Duodenal mucosa (tissue), 2 donors: Measurements from ENCODE around the gene SPRR5.

Experiments used
- H3K27ac ChIP-seq: one replicate; pipeline ENCODE4 v1.7.0; 2013; ENCODE audit warnings: low read depth, low read length
- H3K27me3 ChIP-seq, 2 donors: one replicate each; pipeline ENCODE4 v1.7.0; 2013; ENCODE audit warnings: low read length in 2 of 2, control low read depth in 1 of 2; ENCODE audit not compliant: insufficient read depth in 2 of 2, control insufficient read depth in 1 of 2
- H3K36me3 ChIP-seq, 2 donors: one replicate each; pipeline ENCODE4 v1.7.0; 2013; ENCODE audit warnings: low read length in 2 of 2, control low read depth in 1 of 2; ENCODE audit not compliant: insufficient read depth in 2 of 2, control insufficient read depth in 1 of 2
- H3K4me1 ChIP-seq, 2 donors: one replicate each; pipeline ENCODE4 v1.7.0; 2013; ENCODE audit warnings: low read length in 2 of 2, control low read depth in 1 of 2; ENCODE audit not compliant: insufficient read depth in 2 of 2, control insufficient read depth in 1 of 2
- H3K4me3 ChIP-seq, 2 donors: one replicate each; pipeline ENCODE4 v1.7.0; 2013; ENCODE audit warnings: low read length in 2 of 2, low read depth in 1 of 2
- H3K9ac ChIP-seq, 2 donors: one replicate each; pipeline ENCODE4 v1.7.0; 2013; ENCODE audit warnings: low read length in 2 of 2, low read depth in 1 of 2
- H3K9me3 ChIP-seq, 2 donors: one replicate each; pipeline ENCODE4 v1.7.0; 2013; ENCODE audit warnings: low read length in 2 of 2, control low read depth in 1 of 2; ENCODE audit not compliant: control insufficient read depth in 1 of 2

The SPRR5 gene

GRCh38 chr1:152941037-152941711 is 5.8 kb upstream of the SPRR5 start:
- Histone ChIP-seq H3K36me3 (no peaks in the 10 kb centered on the region), H3K27me3 (no peaks in the 10 kb centered on the region), H3K27ac (no peak overlapping the region), H3K4me1 (no peaks in the 10 kb centered on the region), H3K4me3 (no peak overlapping the region), H3K9me3 (no peaks in the 10 kb centered on the region), H3K9ac (no peak overlapping the region)

DNA sequence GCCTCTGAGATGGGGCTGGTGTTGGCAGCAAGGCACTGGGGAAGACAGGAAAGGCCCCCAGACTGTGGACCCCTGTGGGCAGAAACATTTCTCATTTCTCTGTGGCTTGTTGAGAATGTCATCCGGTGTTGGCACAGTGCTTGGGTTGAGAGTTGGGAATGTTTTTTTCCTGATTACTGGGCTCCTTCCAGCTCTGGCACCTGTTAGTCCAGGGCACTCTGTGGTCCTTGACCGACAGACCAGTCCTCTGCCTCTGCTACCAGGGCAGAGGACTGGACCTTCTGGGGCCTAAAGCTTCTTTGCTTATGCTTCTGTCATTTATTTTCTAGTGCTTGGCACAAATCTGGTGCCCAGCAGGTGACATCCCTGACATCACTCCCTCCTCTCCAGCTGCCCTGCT is 4.8 kb upstream of the SPRR5 start:
- H3K4me3 ChIP-seq = no peak overlapping the region
- H3K27me3 ChIP-seq = peaks cover 0 to 3% of the 10 kb centered on the region in 2 donors
- H3K36me3 ChIP-seq = no peaks in the 10 kb centered on the region
- no peaks in the 10 kb centered on the region for H3K9me3 ChIP-seq
- no peaks in the 10 kb centered on the region for H3K4me1 ChIP-seq
- no peak overlapping the region for H3K27ac ChIP-seq
- no peak overlapping the region for H3K9ac ChIP-seq

DNA sequence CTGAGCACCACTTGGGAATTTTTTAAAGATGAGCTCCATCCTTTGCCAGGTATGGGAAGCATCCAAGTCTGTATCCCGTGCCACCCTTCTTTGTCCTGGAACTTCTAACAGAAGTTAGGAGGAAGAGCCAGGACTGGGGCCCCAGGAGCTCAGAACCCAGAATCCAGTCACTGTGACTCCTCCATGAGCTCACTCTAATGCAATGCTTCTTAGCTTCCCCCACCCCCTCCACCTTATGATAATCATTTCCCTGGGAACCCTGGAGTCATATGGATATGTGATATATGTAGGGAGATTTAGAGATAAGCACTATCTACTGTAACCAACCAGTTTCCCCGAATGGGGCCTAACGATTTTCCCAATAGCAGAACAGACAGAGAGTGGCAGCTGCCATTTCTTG is 758 bp upstream of the SPRR5 start:
- no peaks in the 10 kb centered on the region for H3K9me3 ChIP-seq
- H3K27me3 ChIP-seq = peaks cover 3 to 4% of the 10 kb centered on the region in 2 donors
- H3K27ac ChIP-seq = no peak overlapping the region
- H3K9ac ChIP-seq = no peak overlapping the region
- H3K36me3 ChIP-seq = no peaks in the 10 kb centered on the region
- H3K4me3 ChIP-seq = no peak overlapping the region
- H3K4me1 ChIP-seq = no peaks in the 10 kb centered on the region

- Histone ChIP-seq H3K4me3 (no peak overlapping the region), H3K9ac (no peak overlapping the region), H3K4me1 (no peaks in the 10 kb centered on the region), H3K27ac (no peak overlapping the region), H3K36me3 (no peaks in the 10 kb centered on the region), H3K27me3 (peaks cover 3 to 4% of the 10 kb centered on the region in 2 donors), H3K9me3 (no peaks in the 10 kb centered on the region)
Observed at GRCh38 chr1:152951711-152952110, 4.7 kb downstream of the SPRR5 start.

DNA sequence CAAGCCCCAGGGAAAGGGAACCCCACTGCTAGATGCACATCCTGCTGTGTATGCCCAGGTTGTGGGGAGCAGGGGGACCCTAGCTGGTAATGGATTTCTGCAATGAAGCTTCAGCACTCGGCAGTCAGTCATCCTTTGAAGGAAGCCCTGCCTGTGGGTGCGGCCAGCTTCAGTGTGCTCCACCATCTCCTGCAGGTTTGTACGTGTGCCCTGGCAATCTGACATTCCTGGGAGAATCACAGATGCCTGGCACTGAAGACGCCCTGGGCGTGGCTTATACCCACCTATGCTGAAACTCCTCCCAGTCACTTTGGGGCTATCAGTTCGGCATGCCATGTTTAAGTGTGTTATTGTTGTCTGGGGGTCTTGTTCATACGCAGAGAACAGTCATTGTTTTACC is 6.8 kb downstream of the SPRR5 start:
- Histone ChIP-seq H3K4me1 (no peaks in the 10 kb centered on the region), H3K36me3 (no peaks in the 10 kb centered on the region), H3K4me3 (no peak overlapping the region), H3K9ac (no peak overlapping the region), H3K27me3 (peaks cover 0 to 3% of the 10 kb centered on the region in 2 donors), H3K9me3 (no peaks in the 10 kb centered on the region), H3K27ac (no peak overlapping the region)

GRCh38 chr1:152954436-152954835 is 7.4 kb downstream of the SPRR5 start:
- H3K4me3 ChIP-seq = no peak overlapping the region
- H3K27ac ChIP-seq = no peak overlapping the region

DNA sequence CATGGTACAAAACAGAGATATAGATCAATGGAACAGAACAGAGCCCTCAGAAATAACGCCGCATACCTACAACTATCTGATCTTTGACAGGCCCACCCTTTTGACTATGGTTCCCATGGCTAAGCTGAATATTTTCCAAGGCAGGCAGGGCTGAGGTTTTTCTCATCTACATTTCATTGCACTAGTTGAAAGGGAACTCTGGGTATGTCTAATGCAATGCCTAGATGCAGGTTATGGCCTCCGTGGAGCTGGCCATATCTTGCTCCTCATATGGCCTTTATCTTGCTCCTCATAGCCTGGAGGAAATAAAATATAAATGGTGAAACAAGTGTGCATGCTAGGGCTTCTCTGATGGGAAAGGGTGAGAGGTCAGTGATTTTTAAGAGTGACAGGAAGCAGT is 10.6 kb downstream of the SPRR5 start:
- Histone ChIP-seq H3K9me3 (no peaks in the 10 kb centered on the region), H3K27ac (no peak overlapping the region), H3K4me1 (no peaks in the 10 kb centered on the region), H3K36me3 (no peaks in the 10 kb centered on the region), H3K4me3 (no peak overlapping the region), H3K27me3 (peaks cover 0 to 6% of the 10 kb centered on the region in 2 donors), H3K9ac (no peak overlapping the region)

More at GRCh38 chr1:152954436-152954835, 7.4 kb downstream of the SPRR5 start:
- Histone ChIP-seq H3K9ac (no peak overlapping the region), H3K4me1 (no peaks in the 10 kb centered on the region), H3K9me3 (no peaks in the 10 kb centered on the region), H3K27me3 (peaks cover 0 to 5% of the 10 kb centered on the region in 2 donors), H3K36me3 (no peaks in the 10 kb centered on the region)

DNA sequence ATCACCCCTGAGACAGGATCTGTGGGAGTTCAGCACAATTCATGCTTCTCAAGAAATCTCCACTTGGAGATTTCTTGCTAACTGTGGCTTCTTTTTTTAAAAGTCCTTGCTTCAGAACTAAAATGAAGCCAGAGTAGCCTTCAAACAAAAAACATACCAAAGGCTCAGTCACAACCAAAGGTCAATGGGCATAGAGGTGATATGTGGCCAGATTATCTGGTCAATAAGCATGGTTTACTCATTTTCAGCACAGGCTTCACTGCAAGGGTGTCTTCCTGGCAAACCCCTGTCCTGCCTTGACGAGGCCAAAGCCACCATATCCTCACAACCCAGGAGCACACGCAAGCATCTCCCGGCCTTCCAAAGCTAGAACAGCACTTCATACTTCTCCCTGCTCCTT is 12.3 kb downstream of the SPRR5 start:
- Histone ChIP-seq H3K9me3 (no peaks in the 10 kb centered on the region), H3K36me3 (no peaks in the 10 kb centered on the region), H3K4me1 (no peaks in the 10 kb centered on the region), H3K4me3 (no peak overlapping the region), H3K27ac (no peak overlapping the region), H3K27me3 (peaks cover 0 to 6% of the 10 kb centered on the region in 2 donors), H3K9ac (no peak overlapping the region)

DNA sequence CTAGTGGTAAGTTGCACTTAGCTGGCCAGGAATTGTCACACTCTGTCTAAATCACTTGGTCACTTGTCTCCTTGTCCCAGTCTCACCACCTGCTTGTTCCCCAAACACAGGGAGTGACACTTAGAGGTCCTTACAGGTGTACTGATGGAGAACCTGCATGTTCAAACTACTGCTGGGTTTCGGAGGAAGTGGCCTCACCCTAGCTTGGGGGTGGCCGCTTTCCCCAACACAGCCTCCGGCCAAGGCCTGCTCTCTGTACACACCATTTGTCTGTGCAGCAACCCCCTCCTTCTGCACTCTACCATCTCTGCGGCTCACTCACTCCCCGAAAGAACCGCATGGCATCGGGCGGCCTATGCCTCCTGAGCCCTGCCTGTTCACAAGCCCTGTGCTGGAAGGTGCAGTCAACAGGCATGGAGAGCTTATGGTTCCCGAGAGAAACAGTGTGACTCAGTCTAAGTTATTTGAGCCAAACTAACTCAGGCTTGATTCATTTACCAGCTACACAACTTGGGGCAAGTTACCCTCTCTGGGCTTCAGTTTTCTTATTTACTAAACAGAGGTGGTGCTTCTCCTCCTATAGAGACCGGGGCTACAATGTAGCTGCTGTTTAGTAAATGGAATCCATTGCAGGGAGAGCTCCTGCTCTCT is 12.9 kb downstream of the SPRR5 start:
- no peak overlapping the region for H3K27ac ChIP-seq
- no peak overlapping the region for H3K9ac ChIP-seq
- H3K4me1 ChIP-seq = no peaks in the 10 kb centered on the region
- H3K4me3 ChIP-seq = no peak overlapping the region
- H3K27me3 ChIP-seq = peaks cover 0 to 8% of the 10 kb centered on the region in 2 donors
- no peaks in the 10 kb centered on the region for H3K36me3 ChIP-seq
- H3K9me3 ChIP-seq = no peaks in the 10 kb centered on the region

GRCh38 chr1:152960452-152961044 is 13.5 kb downstream of the SPRR5 start:
- no peak overlapping the region for H3K9ac ChIP-seq
- no peak overlapping the region for H3K27ac ChIP-seq
- no peaks in the 10 kb centered on the region for H3K4me1 ChIP-seq
- no peak overlapping the region for H3K4me3 ChIP-seq
- H3K36me3 ChIP-seq = no peaks in the 10 kb centered on the region
- H3K9me3 ChIP-seq = no peaks in the 10 kb centered on the region
- H3K27me3 ChIP-seq = peaks cover 0 to 8% of the 10 kb centered on the region in 2 donors
